Endodermal cell (in vitro differentiated cells): ENCODE results near the gene KIF6. TPM values are rescaled to one million over a fixed set of nuclear protein-coding genes. Genes with fewer than 3 reads are reported as not detected.
A peak's percentile ranks its signal among the peaks of the same experiment; 100 is the strongest.

Experiments used
- DNase-seq: peaks from one replicate; pipeline ENCODE4 v3.0.0-alpha.2; 2017
- H3K27ac ChIP-seq: 2 replicates; pipeline ENCODE4 v1.5.1; 2013; ENCODE audit warnings: mild to moderate bottlenecking, low read depth, low read length, moderate library complexity
- H3K27me3 ChIP-seq: 2 replicates; pipeline ENCODE4 v1.6.1; 2013; ENCODE audit warnings: mild to moderate bottlenecking, low read length, moderate library complexity; ENCODE audit not compliant: insufficient read depth, control insufficient read depth, poor library complexity, severe bottlenecking
- H3K36me3 ChIP-seq: 2 replicates; pipeline ENCODE4 v1.7.0; 2013; ENCODE audit warnings: mild to moderate bottlenecking, low read length, moderate library complexity; ENCODE audit not compliant: control insufficient read depth, insufficient read depth
- H3K4me1 ChIP-seq: one replicate; pipeline ENCODE4 v1.7.0; 2013; ENCODE audit warnings: low read length; ENCODE audit not compliant: control insufficient read depth, insufficient read depth
- H3K4me3 ChIP-seq: 2 replicates; pipeline ENCODE4 v1.5.1; 2013; ENCODE audit warnings: mild to moderate bottlenecking, low read length, moderate library complexity
- H3K9ac ChIP-seq: 2 replicates; pipeline ENCODE4 v1.6.1; 2013; ENCODE audit warnings: mild to moderate bottlenecking, low read length, moderate library complexity; ENCODE audit not compliant: poor library complexity, severe bottlenecking; ENCODE audit errors: extremely low read depth
- H3K9me3 ChIP-seq: 2 replicates; pipeline ENCODE4 v1.6.1; 2013; ENCODE audit warnings: mild to moderate bottlenecking, low read length, moderate library complexity; ENCODE audit not compliant: control insufficient read depth
- H3K27ac Mint-ChIP-seq: 2 replicates; pipeline ENCODE4 v1.8.0; 2020; ENCODE audit warnings: mixed read lengths
- H3K27me3 Mint-ChIP-seq: 2 replicates; pipeline ENCODE4 v1.8.0; 2021; ENCODE audit warnings: mild to moderate bottlenecking, mixed read lengths; ENCODE audit not compliant: insufficient read depth
- H3K36me3 Mint-ChIP-seq: 2 replicates; pipeline ENCODE4 v1.8.0; 2020; ENCODE audit warnings: low read depth, mixed read lengths
- H3K4me1 Mint-ChIP-seq: 2 replicates; pipeline ENCODE4 v1.8.0; 2020; ENCODE audit warnings: mixed read lengths
- H3K4me3 Mint-ChIP-seq: 2 replicates; pipeline ENCODE4 v1.8.0; 2020; ENCODE audit warnings: mild to moderate bottlenecking, moderate library complexity, mixed read lengths
- H3K9me3 Mint-ChIP-seq: 2 replicates; pipeline ENCODE4 v1.8.0; 2020; ENCODE audit warnings: mild to moderate bottlenecking, mixed read lengths
- WGBS, 2 experiments: methylation state at CpG; one replicate each; pipeline versions ENCODE4 v1.1.5 to v1.1.7; 2013; ENCODE audit warnings: missing lambda C conversion rate in 2 of 2, mixed read lengths in 1 of 2; ENCODE audit not compliant: insufficient coverage in 1 of 2, insufficient read length in 1 of 2; 5-methylcytosine and 5-hydroxymethylcytosine counted together
- total RNA-seq, 2 donors: library from RNA; stranded (reverse); fragmentation: NEBNext Ultra II Directional in 1 of 2; extraction: Animal tissue kit (Norgen Biotek cat#: 25700) in 1 of 2; gene quantifications; 2 replicates in 1 of 2; 3 replicates in 1 of 2; pipeline ENCODE4 v1.2.1, GENCODE V29; 2021
- TF ChIP-seq, protein P1 (sequence below): fragments of 200-600 bp; sonication (generic); conservative IDR thresholded peaks from 2 replicates; pipeline ENCODE4 v1.5.0; 2021; ENCODE audit warnings: antibody characterized with exemption, mild to moderate bottlenecking

Gene KIF6
- total RNA-seq, 2 donors from 2014 or later, result 0.62 to 1.1 TPM

GRCh38 chr6:39389484-39389767 lies 335.8 kb downstream of the KIF6 start:
- Mint-ChIP-seq H3K4me1 (no peaks in the 10 kb centered on the region), H3K9me3 (no peaks in the 10 kb centered on the region), H3K36me3 (no peaks in the 10 kb centered on the region), H3K27ac (no peak overlapping the region), H3K27me3 (no peaks in the 10 kb centered on the region), H3K4me3 (no peak overlapping the region)
- H3K4me3 ChIP-seq, result no peak overlapping the region
- no peak overlapping the region for H3K9ac ChIP-seq
- 66 to 69% methylated on average over 3 of the region's 3 CpGs for WGBS, 2 experiments
- no peaks in the 10 kb centered on the region for H3K9me3 ChIP-seq
- TF ChIP-seq, protein P1, sequence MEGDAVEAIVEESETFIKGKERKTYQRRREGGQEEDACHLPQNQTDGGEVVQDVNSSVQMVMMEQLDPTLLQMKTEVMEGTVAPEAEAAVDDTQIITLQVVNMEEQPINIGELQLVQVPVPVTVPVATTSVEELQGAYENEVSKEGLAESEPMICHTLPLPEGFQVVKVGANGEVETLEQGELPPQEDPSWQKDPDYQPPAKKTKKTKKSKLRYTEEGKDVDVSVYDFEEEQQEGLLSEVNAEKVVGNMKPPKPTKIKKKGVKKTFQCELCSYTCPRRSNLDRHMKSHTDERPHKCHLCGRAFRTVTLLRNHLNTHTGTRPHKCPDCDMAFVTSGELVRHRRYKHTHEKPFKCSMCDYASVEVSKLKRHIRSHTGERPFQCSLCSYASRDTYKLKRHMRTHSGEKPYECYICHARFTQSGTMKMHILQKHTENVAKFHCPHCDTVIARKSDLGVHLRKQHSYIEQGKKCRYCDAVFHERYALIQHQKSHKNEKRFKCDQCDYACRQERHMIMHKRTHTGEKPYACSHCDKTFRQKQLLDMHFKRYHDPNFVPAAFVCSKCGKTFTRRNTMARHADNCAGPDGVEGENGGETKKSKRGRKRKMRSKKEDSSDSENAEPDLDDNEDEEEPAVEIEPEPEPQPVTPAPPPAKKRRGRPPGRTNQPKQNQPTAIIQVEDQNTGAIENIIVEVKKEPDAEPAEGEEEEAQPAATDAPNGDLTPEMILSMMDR, result peak; percentile 78
- no peak overlapping the region for H3K27ac ChIP-seq
- H3K4me1 ChIP-seq, result no peaks in the 10 kb centered on the region
- H3K27me3 ChIP-seq, result peaks cover 7% of the 10 kb centered on the region
- peak; percentile 69 for DNase-seq
- no peaks in the 10 kb centered on the region for H3K36me3 ChIP-seq

DNA sequence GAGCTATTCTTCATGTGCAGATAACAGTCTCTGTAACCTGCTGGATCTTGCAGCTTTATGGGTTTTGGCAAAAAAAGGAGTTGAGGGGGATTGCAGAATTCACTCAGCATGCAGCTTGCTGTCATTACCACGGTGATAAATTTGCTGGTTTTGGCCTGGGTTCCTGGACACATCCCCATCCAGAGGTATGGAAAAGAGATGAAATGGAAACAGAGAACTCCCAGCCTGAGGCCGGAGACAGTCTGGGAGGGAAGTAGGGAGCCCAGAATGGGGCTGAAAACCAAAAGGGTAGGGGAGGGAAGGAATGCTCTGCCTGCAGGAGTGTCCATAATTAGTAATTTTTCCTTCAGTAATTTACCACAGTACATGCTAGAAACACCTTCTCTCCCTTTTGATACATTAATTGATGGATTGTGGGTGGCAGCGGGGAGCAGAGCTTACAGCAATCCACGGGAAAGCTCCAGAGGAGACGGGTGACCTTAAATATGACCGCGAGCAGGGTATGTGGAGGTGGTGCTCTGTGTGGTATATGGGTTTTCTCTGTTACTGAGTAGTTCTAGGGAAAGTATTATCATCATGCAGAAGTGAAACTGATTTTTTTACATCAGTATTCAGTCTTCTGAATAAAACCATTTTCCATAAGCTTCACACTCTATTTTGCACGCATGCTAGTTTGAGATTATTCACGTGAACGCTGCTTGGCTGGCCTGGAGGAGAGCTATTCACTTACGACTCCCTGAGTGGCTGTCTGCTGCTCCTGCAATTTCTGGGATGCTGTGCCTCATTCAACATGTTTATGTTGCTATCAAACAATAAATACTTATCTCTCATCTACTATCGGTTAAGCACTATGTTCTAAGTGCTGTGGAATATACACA lies 336.4 kb downstream of the KIF6 start:
- no peaks in the 10 kb centered on the region for H3K36me3 Mint-ChIP-seq
- TF ChIP-seq, protein P1, result no peak
- H3K4me1 Mint-ChIP-seq, result no peaks in the 10 kb centered on the region
- H3K9me3 Mint-ChIP-seq, result no peaks in the 10 kb centered on the region
- no peak overlapping the region for H3K27ac Mint-ChIP-seq
- H3K27me3 Mint-ChIP-seq, result no peaks in the 10 kb centered on the region
- 90 to 94% methylated on average over 6 to 12 of the region's 12 CpGs for WGBS, 2 experiments
- H3K9ac ChIP-seq, result no peak overlapping the region
- H3K27ac ChIP-seq, result no peak overlapping the region
- peaks cover 7% of the 10 kb centered on the region for H3K27me3 ChIP-seq
- no peaks in the 10 kb centered on the region for H3K4me1 ChIP-seq
- no peak for DNase-seq
- no peak overlapping the region for H3K4me3 ChIP-seq
- H3K9me3 ChIP-seq, result no peaks in the 10 kb centered on the region
- no peak overlapping the region for H3K4me3 Mint-ChIP-seq
- H3K36me3 ChIP-seq, result no peaks in the 10 kb centered on the region

- Mint-ChIP-seq H3K4me3 (no peak overlapping the region), H3K27ac (no peak overlapping the region), H3K27me3 (no peaks in the 10 kb centered on the region), H3K36me3 (no peaks in the 10 kb centered on the region), H3K4me1 (no peaks in the 10 kb centered on the region), H3K9me3 (no peaks in the 10 kb centered on the region)
- Histone ChIP-seq H3K36me3 (no peaks in the 10 kb centered on the region), H3K4me3 (no peak overlapping the region), H3K27me3 (peaks cover 7% of the 10 kb centered on the region), H3K9me3 (peaks cover 5% of the 10 kb centered on the region), H3K9ac (no peak overlapping the region), H3K4me1 (no peaks in the 10 kb centered on the region), H3K27ac (no peak overlapping the region)
- TF ChIP-seq, protein P1, result no peak
- WGBS, 2 experiments, result 93 to 95% methylated on average over 3 of the region's 3 CpGs
- DNase-seq, result no peak
Observed at GRCh38 chr6:39387785-39388184, 337.4 kb downstream of the KIF6 start.
